ENCODE results near the gene CXorf66. TPM values are rescaled to one million over a fixed set of nuclear protein-coding genes. Genes with fewer than 3 reads are reported as not detected.
"Not testable (repeated sequence)": the region's sequence is repeated elsewhere in the genome, so short reads cannot be mapped to it uniquely, and the experiment has no call there.

Gene CXorf66
- total RNA-seq, 1 donor from 2014 or later, result not detected

DNA sequence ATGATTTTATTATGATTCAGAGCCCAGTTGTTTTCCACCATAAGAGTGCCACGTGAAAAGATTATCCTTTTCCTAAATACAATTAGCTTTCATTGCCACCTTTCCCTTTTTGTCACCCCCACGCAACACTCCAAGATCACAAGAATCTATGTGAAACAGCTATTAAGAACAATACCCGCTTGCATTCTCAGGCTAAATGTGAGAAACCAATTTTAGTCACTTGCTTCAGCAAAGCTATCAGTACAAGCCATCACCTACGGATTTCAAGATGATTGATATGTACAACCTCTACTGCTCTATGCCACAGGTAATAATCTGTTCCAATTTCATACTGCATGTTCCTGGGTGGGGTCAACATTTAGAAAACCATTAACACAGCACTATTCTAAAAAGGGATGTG is 34.9 kb downstream of the CXorf66 start:
- no peak overlapping the region for H3K4me3 ChIP-seq (ENCODE audit: low read length in 3 of 3)
- no peaks in the 10 kb centered on the region for H3K9me3 ChIP-seq (ENCODE audit: control insufficient read depth in 3 of 3, low read length in 3 of 3)
- H3K27me3 ChIP-seq (ENCODE audit: control insufficient read depth in 3 of 3, insufficient read depth in 3 of 3, low read length in 3 of 3), result peaks cover 0 to 4% (median 0%) of the 10 kb centered on the region in 3 donors
- H3K9ac ChIP-seq (ENCODE audit: low read depth in 1 of 3, low read length in 3 of 3), result no peak overlapping the region
- H3K4me1 ChIP-seq (ENCODE audit: control insufficient read depth in 3 of 3, insufficient read depth in 3 of 3, low read length in 3 of 3), result no peaks in the 10 kb centered on the region
- no peak overlapping the region for H3K27ac ChIP-seq (ENCODE audit: low read depth, low read length)
- H3K36me3 ChIP-seq (ENCODE audit: control insufficient read depth in 3 of 3, insufficient read depth in 3 of 3, low read length in 3 of 3), result no peaks in the 10 kb centered on the region

DNA sequence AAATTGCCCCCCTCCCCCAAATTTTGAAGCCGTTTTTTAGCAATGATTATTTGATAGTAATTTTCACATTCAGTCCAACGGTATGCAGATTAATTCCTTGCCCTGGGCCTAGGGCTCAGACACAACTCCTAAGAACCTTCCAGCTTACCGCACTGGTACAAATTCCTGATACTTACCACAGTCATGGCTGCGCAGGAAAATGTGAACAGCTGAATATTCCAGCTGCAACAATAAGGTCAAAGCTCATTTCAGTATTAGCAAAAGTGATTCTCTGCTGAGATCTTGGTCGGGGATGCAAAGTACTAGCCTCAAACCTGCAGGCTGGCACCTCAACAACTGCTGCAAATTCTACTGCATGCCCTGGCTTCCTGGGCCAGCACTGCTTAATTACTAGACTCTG is 35.4 kb downstream of the CXorf66 start:
- H3K27ac ChIP-seq (ENCODE audit: low read depth, low read length), result no peak overlapping the region
- no peak overlapping the region for H3K4me3 ChIP-seq (ENCODE audit: low read length in 3 of 3)
- H3K27me3 ChIP-seq (ENCODE audit: control insufficient read depth in 3 of 3, insufficient read depth in 3 of 3, low read length in 3 of 3), result peaks cover 0 to 4% (median 0%) of the 10 kb centered on the region in 3 donors
- H3K9me3 ChIP-seq (ENCODE audit: control insufficient read depth in 3 of 3, low read length in 3 of 3), result no peaks in the 10 kb centered on the region
- H3K36me3 ChIP-seq (ENCODE audit: control insufficient read depth in 3 of 3, insufficient read depth in 3 of 3, low read length in 3 of 3), result no peaks in the 10 kb centered on the region
- H3K9ac ChIP-seq (ENCODE audit: low read depth in 1 of 3, low read length in 3 of 3), result no peak overlapping the region
- H3K4me1 ChIP-seq (ENCODE audit: control insufficient read depth in 3 of 3, insufficient read depth in 3 of 3, low read length in 3 of 3), result no peaks in the 10 kb centered on the region

DNA sequence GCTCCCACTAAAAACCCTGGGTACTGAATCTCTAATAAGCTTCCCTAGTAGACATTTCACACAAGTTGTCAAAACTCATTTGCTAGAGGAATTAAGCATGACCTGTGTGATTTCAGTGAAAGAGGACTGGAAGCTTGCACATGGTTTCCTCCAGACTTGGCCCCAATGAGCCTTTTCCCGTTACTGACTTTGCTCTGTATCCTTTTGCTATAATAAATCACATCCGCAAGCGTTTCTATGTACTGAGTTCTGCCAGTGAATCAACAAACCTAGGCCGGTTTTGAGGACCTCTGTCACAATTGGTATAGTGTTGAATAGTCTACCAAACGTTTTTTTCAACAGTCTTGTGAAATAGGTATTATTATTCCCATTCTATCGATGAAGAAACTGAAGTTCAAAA is 40.6 kb downstream of the CXorf66 start:
- Histone ChIP-seq H3K9me3 (ENCODE audit: control insufficient read depth in 3 of 3, low read length in 3 of 3) (no peaks in the 10 kb centered on the region), H3K4me1 (ENCODE audit: control insufficient read depth in 3 of 3, insufficient read depth in 3 of 3, low read length in 3 of 3) (no peaks in the 10 kb centered on the region), H3K4me3 (ENCODE audit: low read length in 3 of 3) (no peak overlapping the region), H3K27me3 (ENCODE audit: control insufficient read depth in 3 of 3, insufficient read depth in 3 of 3, low read length in 3 of 3) (no peaks in the 10 kb centered on the region), H3K27ac (ENCODE audit: low read depth, low read length) (peak overlapping the region; percentile 51), H3K36me3 (ENCODE audit: control insufficient read depth in 3 of 3, insufficient read depth in 3 of 3, low read length in 3 of 3) (no peaks in the 10 kb centered on the region), H3K9ac (ENCODE audit: low read depth in 1 of 3, low read length in 3 of 3) (no peak overlapping the region)

DNA sequence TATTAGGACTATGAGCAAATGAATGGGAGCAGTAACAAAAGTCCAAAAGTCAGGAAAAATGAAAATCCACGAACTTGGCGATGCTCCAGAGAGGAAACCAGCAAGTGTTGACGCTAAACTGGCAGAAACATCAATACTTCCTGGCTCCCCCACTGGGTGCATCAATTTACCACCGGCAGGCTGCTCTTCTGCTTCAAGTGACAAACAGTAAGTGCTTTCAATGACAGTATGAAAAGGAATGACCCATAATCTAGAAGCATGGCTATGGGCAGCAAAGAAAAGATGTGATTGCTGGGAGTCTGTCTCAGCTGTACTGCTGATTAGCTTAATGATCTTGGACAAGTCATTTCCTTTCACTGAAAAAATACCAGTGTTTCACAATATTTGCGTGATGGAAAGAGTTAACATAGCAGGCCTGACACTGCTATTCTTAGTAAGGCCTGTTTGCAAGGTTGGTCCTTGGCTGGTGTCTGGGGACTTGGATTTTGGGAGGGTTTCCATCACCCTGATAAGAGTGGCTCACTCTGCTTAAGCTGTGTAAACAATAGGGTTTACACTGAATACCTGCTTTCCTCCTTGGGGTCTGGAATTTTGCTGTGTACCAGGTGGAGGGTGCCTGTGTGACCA is 41.1 kb downstream of the CXorf66 start:
- H3K27ac ChIP-seq (ENCODE audit: low read depth, low read length), result peak overlapping the region; percentile 51
- H3K4me1 ChIP-seq (ENCODE audit: control insufficient read depth in 3 of 3, insufficient read depth in 3 of 3, low read length in 3 of 3), result no peaks in the 10 kb centered on the region
- no peaks in the 10 kb centered on the region for H3K27me3 ChIP-seq (ENCODE audit: control insufficient read depth in 3 of 3, insufficient read depth in 3 of 3, low read length in 3 of 3)
- H3K36me3 ChIP-seq (ENCODE audit: control insufficient read depth in 3 of 3, insufficient read depth in 3 of 3, low read length in 3 of 3), result no peaks in the 10 kb centered on the region
- H3K9ac ChIP-seq (ENCODE audit: low read depth in 1 of 3, low read length in 3 of 3), result no peak overlapping the region
- H3K4me3 ChIP-seq (ENCODE audit: low read length in 3 of 3), result no peak overlapping the region
- no peaks in the 10 kb centered on the region for H3K9me3 ChIP-seq (ENCODE audit: control insufficient read depth in 3 of 3, low read length in 3 of 3)

DNA sequence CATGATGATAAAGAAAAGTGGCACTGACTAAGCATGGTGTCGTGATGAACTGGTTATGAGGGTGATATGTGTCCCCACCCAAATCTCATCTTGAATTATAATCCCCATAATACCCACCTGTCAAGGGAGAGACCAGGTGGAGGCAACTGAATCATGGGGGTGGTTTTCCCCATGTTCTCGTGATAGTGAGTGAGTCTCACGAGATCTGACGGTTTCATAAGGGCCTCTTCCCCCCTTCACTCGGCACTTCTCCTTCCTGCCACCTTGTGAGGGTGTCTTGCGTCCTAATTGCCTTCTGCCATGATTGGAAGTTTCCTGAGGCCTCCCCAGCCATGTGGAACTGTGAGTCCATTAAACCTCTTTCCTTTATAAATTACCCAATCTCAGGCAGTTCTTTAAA is 44.2 kb downstream of the CXorf66 start:
- H3K36me3 ChIP-seq (ENCODE audit: control insufficient read depth in 3 of 3, insufficient read depth in 3 of 3, low read length in 3 of 3); H3K9me3 ChIP-seq (ENCODE audit: control insufficient read depth in 3 of 3, low read length in 3 of 3); H3K27me3 ChIP-seq (ENCODE audit: control insufficient read depth in 3 of 3, insufficient read depth in 3 of 3, low read length in 3 of 3); H3K27ac ChIP-seq (ENCODE audit: low read depth, low read length); H3K4me1 ChIP-seq (ENCODE audit: control insufficient read depth in 3 of 3, insufficient read depth in 3 of 3, low read length in 3 of 3); H3K9ac ChIP-seq (ENCODE audit: low read depth in 1 of 3, low read length in 3 of 3); H3K4me3 ChIP-seq (ENCODE audit: low read length in 3 of 3): not testable (repeated sequence)

DNA sequence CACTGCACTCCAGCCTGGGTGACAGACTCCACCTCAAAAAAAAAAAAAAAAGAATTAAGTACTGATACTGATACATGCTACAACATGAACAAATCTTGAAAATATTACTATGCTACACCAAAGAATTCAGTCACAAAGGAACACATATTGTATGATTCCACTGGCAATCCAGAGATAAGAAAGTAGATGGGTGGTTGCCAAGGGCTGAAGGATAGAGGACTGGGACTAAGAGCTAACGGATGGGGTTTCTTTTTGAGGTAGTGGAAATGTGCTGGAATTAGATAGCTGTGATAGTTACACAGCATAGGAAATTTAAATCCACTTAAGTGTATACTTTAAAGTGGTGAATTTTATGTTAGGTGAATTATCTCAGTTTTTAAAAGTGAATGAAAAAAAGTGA is 45.0 kb downstream of the CXorf66 start:
- Histone ChIP-seq H3K36me3 (ENCODE audit: control insufficient read depth in 3 of 3, insufficient read depth in 3 of 3, low read length in 3 of 3) (no peaks in the 10 kb centered on the region), H3K9me3 (ENCODE audit: control insufficient read depth in 3 of 3, low read length in 3 of 3) (no peaks in the 10 kb centered on the region), H3K27ac (ENCODE audit: low read depth, low read length) (no peak overlapping the region), H3K27me3 (ENCODE audit: control insufficient read depth in 3 of 3, insufficient read depth in 3 of 3, low read length in 3 of 3) (no peaks in the 10 kb centered on the region), H3K4me3 (ENCODE audit: low read length in 3 of 3) (no peak overlapping the region), H3K4me1 (ENCODE audit: control insufficient read depth in 3 of 3, insufficient read depth in 3 of 3, low read length in 3 of 3) (no peaks in the 10 kb centered on the region), H3K9ac (ENCODE audit: low read depth in 1 of 3, low read length in 3 of 3) (no peak overlapping the region)

DNA sequence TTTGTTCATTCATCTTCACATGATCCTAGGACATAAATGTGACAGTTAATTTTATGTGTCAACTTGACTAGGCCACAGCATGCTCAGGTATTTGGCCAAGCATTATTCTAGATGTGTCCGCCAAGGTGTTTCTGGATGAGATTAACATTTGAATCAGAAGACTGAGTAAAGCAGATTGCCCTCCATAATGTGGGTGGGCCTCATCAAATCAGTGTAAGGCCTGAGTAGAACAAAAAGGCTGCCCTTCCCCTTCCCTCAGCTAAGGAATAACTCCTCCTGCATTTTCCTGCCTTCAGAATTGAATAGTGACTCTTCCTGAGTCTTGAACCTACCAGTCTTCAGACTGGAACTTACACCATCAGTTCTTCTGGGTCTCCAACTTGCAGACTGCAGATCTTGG is 50.9 kb downstream of the CXorf66 start:
- H3K27ac ChIP-seq (ENCODE audit: low read depth, low read length), result no peak overlapping the region
- no peak overlapping the region for H3K4me3 ChIP-seq (ENCODE audit: low read length in 3 of 3)
- no peaks in the 10 kb centered on the region for H3K27me3 ChIP-seq (ENCODE audit: control insufficient read depth in 3 of 3, insufficient read depth in 3 of 3, low read length in 3 of 3)
- H3K4me1 ChIP-seq (ENCODE audit: control insufficient read depth in 3 of 3, insufficient read depth in 3 of 3, low read length in 3 of 3), result no peaks in the 10 kb centered on the region
- H3K36me3 ChIP-seq (ENCODE audit: control insufficient read depth in 3 of 3, insufficient read depth in 3 of 3, low read length in 3 of 3), result no peaks in the 10 kb centered on the region
- H3K9ac ChIP-seq (ENCODE audit: low read depth in 1 of 3, low read length in 3 of 3), result no peak overlapping the region
- H3K9me3 ChIP-seq (ENCODE audit: control insufficient read depth in 3 of 3, low read length in 3 of 3), result no peaks in the 10 kb centered on the region

DNA sequence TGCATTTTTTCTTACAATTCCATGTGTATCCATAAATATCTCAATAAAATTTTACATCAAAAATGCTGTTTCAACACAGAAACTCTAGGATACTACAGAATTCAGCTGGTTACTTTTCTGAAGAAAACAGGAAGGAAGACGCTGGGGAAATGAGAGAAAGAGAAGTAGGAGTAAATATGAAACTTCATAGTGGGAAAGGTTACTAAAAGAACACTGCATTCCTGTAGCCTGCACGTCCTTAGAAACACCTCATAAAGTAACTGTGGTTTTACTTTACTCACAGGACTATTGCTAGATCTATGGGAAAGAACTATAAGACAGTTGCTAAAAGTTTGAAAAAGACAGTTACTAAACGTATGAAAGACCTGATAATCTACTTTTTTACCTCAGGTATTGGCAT is 55.6 kb downstream of the CXorf66 start:
- H3K27ac ChIP-seq (ENCODE audit: low read depth, low read length), result no peak overlapping the region
- no peak overlapping the region for H3K9ac ChIP-seq (ENCODE audit: low read depth in 1 of 3, low read length in 3 of 3)
- H3K27me3 ChIP-seq (ENCODE audit: control insufficient read depth in 3 of 3, insufficient read depth in 3 of 3, low read length in 3 of 3), result no peaks in the 10 kb centered on the region
- H3K4me3 ChIP-seq (ENCODE audit: low read length in 3 of 3), result no peak overlapping the region
- no peaks in the 10 kb centered on the region for H3K4me1 ChIP-seq (ENCODE audit: control insufficient read depth in 3 of 3, insufficient read depth in 3 of 3, low read length in 3 of 3)
- no peaks in the 10 kb centered on the region for H3K9me3 ChIP-seq (ENCODE audit: control insufficient read depth in 3 of 3, low read length in 3 of 3)
- H3K36me3 ChIP-seq (ENCODE audit: control insufficient read depth in 3 of 3, insufficient read depth in 3 of 3, low read length in 3 of 3), result no peaks in the 10 kb centered on the region

DNA sequence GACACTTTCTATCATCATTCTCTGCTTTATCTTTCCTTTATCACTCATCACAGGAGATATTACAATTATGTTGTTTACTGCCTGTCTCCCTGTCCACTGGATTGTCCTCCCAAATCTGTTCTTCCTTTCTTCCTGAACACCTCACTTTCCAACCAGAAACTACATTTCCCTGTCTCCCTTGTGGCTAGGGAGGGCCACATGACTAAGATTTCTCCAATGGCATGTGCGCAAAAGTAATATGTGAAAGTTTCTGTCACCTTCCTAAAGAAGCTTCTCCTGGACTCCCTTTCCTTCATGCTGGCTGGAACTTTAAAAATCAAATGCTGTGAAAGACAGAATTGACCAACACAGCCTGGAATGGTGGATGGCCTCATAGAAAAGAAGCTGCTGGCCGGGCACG is 58.2 kb downstream of the CXorf66 start:
- Histone ChIP-seq H3K4me3 (ENCODE audit: low read length in 3 of 3) (no peak overlapping the region), H3K36me3 (ENCODE audit: control insufficient read depth in 3 of 3, insufficient read depth in 3 of 3, low read length in 3 of 3) (no peaks in the 10 kb centered on the region), H3K27me3 (ENCODE audit: control insufficient read depth in 3 of 3, insufficient read depth in 3 of 3, low read length in 3 of 3) (no peaks in the 10 kb centered on the region), H3K9ac (ENCODE audit: low read depth in 1 of 3, low read length in 3 of 3) (no peak overlapping the region), H3K27ac (ENCODE audit: low read depth, low read length) (no peak overlapping the region), H3K9me3 (ENCODE audit: control insufficient read depth in 3 of 3, low read length in 3 of 3) (no peaks in the 10 kb centered on the region), H3K4me1 (ENCODE audit: control insufficient read depth in 3 of 3, insufficient read depth in 3 of 3, low read length in 3 of 3) (peaks cover 0 to 6% (median 0%) of the 10 kb centered on the region in 3 donors)

DNA sequence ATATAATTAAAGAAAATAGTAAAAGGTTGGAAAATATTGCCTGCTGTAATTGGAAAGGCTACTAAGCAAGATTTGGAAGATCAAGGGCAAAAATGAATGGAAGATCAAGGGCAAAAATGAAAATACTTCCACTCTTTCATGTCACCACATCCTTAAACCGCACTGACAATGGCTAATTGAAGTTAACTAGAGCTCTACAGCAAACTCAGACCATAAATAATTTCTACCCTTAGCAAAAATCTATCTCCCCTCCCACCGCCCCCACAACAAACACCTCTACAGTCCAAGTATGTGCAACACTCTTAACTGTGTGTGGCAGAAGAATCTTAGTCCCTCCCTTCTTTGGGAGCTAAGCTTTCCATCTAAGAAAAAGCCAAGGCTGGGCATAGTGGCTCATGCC is 59.6 kb downstream of the CXorf66 start:
- no peaks in the 10 kb centered on the region for H3K36me3 ChIP-seq (ENCODE audit: control insufficient read depth in 3 of 3, insufficient read depth in 3 of 3, low read length in 3 of 3)
- H3K4me1 ChIP-seq (ENCODE audit: control insufficient read depth in 3 of 3, insufficient read depth in 3 of 3, low read length in 3 of 3), result peaks cover 0 to 6% (median 0%) of the 10 kb centered on the region in 3 donors
- H3K9me3 ChIP-seq (ENCODE audit: control insufficient read depth in 3 of 3, low read length in 3 of 3), result no peaks in the 10 kb centered on the region
- no peak overlapping the region for H3K9ac ChIP-seq (ENCODE audit: low read depth in 1 of 3, low read length in 3 of 3)
- H3K27me3 ChIP-seq (ENCODE audit: control insufficient read depth in 3 of 3, insufficient read depth in 3 of 3, low read length in 3 of 3), result no peaks in the 10 kb centered on the region
- no peak overlapping the region for H3K4me3 ChIP-seq (ENCODE audit: low read length in 3 of 3)
- no peak overlapping the region for H3K27ac ChIP-seq (ENCODE audit: low read depth, low read length)

All from skeletal muscle tissue (tissue), 4 donors.